Panc1 (cell line): ENCODE measurements around the gene TAAR8.

Experiments used
- POLR2AphosphoS5 ChIP-seq: IDR thresholded peaks from 2 replicates; pipeline ENCODE4 v1.6.1; 2012; ENCODE audit warnings: mild to moderate bottlenecking, low read depth, low read length, moderate library complexity
- TF ChIP-seq, protein P1 (sequence below): fragments of 450-650 bp; IDR thresholded peaks from 2 replicates; pipeline ENCODE4 v1.5.1; 2017; ENCODE audit warnings: mild to moderate bottlenecking

- TF ChIP-seq, protein P1, sequence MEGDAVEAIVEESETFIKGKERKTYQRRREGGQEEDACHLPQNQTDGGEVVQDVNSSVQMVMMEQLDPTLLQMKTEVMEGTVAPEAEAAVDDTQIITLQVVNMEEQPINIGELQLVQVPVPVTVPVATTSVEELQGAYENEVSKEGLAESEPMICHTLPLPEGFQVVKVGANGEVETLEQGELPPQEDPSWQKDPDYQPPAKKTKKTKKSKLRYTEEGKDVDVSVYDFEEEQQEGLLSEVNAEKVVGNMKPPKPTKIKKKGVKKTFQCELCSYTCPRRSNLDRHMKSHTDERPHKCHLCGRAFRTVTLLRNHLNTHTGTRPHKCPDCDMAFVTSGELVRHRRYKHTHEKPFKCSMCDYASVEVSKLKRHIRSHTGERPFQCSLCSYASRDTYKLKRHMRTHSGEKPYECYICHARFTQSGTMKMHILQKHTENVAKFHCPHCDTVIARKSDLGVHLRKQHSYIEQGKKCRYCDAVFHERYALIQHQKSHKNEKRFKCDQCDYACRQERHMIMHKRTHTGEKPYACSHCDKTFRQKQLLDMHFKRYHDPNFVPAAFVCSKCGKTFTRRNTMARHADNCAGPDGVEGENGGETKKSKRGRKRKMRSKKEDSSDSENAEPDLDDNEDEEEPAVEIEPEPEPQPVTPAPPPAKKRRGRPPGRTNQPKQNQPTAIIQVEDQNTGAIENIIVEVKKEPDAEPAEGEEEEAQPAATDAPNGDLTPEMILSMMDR = no peak
- no peak for TF ChIP-seq POLR2AphosphoS5
These were observed 41.2 kb upstream of the TAAR8 start for GRCh38 chr6:132511210-132511830.
